Measurements from ENCODE around the gene PDK1.

Gene PDK1

DNA sequence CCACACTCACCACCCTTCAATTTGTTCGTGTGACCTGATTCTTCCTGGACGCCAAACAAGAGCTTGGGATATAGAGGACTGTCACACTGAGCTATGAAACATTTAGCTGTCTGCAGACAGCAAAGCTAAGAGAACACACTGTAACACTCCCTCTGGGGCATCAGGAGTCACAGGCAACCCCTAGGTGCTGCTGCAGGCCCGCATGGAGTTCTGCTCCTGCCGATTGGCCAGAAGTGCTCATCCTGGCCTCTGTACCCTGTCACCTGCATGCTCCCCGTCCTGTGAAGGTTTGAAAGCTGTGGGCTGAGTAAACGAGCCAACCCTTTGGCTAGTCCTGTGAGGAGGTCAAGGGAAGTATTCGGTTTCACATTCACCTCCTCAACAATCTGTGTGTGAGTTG, 73.7 kb downstream of the PDK1 start:
- H3K9me3 ChIP-seq (ENCODE audit: severe bottlenecking): no peaks in the 10 kb centered on the region
- H3K4me3 ChIP-seq (ENCODE audit: low read depth, low read length): no peak overlapping the region
- H3K36me3 ChIP-seq: no peaks in the 10 kb centered on the region
- no peak overlapping the region for H3K27ac ChIP-seq
- TF ChIP-seq, protein P1, sequence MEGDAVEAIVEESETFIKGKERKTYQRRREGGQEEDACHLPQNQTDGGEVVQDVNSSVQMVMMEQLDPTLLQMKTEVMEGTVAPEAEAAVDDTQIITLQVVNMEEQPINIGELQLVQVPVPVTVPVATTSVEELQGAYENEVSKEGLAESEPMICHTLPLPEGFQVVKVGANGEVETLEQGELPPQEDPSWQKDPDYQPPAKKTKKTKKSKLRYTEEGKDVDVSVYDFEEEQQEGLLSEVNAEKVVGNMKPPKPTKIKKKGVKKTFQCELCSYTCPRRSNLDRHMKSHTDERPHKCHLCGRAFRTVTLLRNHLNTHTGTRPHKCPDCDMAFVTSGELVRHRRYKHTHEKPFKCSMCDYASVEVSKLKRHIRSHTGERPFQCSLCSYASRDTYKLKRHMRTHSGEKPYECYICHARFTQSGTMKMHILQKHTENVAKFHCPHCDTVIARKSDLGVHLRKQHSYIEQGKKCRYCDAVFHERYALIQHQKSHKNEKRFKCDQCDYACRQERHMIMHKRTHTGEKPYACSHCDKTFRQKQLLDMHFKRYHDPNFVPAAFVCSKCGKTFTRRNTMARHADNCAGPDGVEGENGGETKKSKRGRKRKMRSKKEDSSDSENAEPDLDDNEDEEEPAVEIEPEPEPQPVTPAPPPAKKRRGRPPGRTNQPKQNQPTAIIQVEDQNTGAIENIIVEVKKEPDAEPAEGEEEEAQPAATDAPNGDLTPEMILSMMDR (IDR thresholded peaks at IDR 0.05; ENCODE audit: low read depth, low read length): no peak
- H3K27me3 ChIP-seq (ENCODE audit: insufficient read depth, low read depth, severe bottlenecking): no peaks in the 10 kb centered on the region
- DNase-seq: no peak

DNA sequence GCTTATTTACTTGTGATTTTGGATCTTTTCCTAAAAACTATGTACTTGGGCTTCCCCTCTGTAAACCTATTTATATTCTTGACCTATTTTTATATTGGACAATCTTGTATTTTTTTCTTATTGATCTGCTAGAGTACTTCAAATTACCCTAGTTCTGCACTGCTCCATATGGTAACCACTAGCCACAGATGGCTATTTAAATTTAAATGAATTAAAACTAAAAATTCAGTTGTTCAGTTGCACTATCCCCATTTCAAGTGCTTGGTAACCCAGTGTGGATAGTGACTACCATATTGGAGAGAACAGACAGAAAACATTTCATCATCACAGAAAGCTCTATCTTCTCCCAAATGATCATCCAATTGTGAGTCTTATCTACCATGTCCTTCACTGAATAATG, 74.3 kb downstream of the PDK1 start:
- H3K36me3 ChIP-seq: no peaks in the 10 kb centered on the region
- TF ChIP-seq, protein P1 (IDR thresholded peaks at IDR 0.05; ENCODE audit: low read depth, low read length): no peak

DNA sequence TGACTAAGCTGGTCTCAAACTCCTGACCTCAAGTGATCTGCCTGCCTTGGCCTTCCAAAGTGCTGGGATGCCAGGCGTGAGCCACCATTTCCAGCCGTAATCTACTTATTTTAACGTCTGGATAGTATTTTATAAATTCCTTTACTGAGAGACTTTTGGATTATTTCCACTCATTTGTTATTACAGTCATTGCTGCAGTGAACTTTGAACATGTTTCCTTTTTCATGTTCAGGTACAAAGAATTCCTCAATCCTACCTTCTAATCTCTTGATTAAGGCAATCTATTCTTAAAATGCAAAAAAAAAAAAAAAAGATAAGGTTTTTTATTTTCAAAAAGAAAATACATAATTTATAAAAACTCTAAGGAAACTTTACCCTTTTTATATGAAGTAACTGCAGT, 78.6 kb downstream of the PDK1 start:
- no peaks in the 10 kb centered on the region for H3K27me3 ChIP-seq (ENCODE audit: insufficient read depth, low read depth, severe bottlenecking)
- H3K36me3 ChIP-seq: no peaks in the 10 kb centered on the region
- DNase-seq: no peak
- no peak overlapping the region for H3K27ac ChIP-seq
- no peaks in the 10 kb centered on the region for H3K9me3 ChIP-seq (ENCODE audit: severe bottlenecking)
- no peak overlapping the region for H3K4me3 ChIP-seq (ENCODE audit: low read depth, low read length)
- TF ChIP-seq, protein P1 (IDR thresholded peaks at IDR 0.05; ENCODE audit: low read depth, low read length): no peak

More for the DNA sequence above, 74.3 kb downstream of the PDK1 start:
- Histone ChIP-seq H3K27ac (no peak overlapping the region), H3K4me3 (ENCODE audit: low read depth, low read length) (no peak overlapping the region), H3K9me3 (ENCODE audit: severe bottlenecking) (no peaks in the 10 kb centered on the region), H3K27me3 (ENCODE audit: insufficient read depth, low read depth, severe bottlenecking) (no peaks in the 10 kb centered on the region)
- no peak for DNase-seq

DNA sequence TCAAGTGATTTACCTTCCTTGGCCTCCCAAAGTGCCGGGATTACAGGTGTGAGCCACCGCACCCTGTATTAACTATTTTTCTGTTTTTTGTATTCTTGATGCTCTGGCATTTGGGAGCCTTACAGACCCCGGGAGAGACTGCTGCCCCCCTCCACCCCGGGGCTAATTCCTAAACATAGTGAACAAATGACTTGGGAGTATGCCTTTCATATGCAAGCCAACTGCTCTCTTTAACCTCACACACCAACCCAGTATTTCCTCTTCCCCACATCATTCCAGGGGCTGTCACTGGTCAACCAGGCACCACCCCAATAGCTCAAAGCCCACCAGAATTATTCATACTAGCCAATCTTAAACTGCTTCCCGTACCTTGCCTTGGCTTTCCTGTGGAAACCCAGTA, 79.7 kb downstream of the PDK1 start:
- DNase-seq: no peak
- H3K4me3 ChIP-seq (ENCODE audit: low read depth, low read length): no peak overlapping the region
- H3K27ac ChIP-seq: no peak overlapping the region
- H3K36me3 ChIP-seq: no peaks in the 10 kb centered on the region
- no peaks in the 10 kb centered on the region for H3K9me3 ChIP-seq (ENCODE audit: severe bottlenecking)
- TF ChIP-seq, protein P1 (IDR thresholded peaks at IDR 0.05; ENCODE audit: low read depth, low read length): no peak
- H3K27me3 ChIP-seq (ENCODE audit: insufficient read depth, low read depth, severe bottlenecking): no peaks in the 10 kb centered on the region

DNA sequence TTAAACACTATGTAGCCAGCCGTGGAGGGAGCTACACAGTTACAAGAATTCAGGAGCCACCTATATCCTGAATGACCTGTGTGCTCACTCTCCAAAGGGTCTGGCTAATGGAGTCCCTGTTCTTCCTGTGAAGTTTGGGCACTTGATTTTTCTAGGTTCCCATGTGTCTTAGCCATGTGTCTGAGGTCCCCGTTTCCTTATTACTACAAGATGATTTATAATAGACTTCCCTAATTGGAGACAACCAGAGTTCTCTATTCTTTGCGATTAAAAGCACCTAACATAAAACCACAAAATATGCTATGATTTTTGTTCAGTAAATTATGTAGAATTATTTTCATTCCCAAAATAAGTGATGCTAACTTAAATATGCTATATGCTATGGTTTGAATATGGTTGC, 83.4 kb downstream of the PDK1 start:
- Histone ChIP-seq H3K4me3 (ENCODE audit: low read depth, low read length) (no peak overlapping the region), H3K27me3 (ENCODE audit: insufficient read depth, low read depth, severe bottlenecking) (no peaks in the 10 kb centered on the region), H3K36me3 (no peaks in the 10 kb centered on the region), H3K27ac (no peak overlapping the region), H3K9me3 (ENCODE audit: severe bottlenecking) (no peaks in the 10 kb centered on the region)
- TF ChIP-seq, protein P1 (IDR thresholded peaks at IDR 0.05; ENCODE audit: low read depth, low read length): no peak
- no peak for DNase-seq

DNA sequence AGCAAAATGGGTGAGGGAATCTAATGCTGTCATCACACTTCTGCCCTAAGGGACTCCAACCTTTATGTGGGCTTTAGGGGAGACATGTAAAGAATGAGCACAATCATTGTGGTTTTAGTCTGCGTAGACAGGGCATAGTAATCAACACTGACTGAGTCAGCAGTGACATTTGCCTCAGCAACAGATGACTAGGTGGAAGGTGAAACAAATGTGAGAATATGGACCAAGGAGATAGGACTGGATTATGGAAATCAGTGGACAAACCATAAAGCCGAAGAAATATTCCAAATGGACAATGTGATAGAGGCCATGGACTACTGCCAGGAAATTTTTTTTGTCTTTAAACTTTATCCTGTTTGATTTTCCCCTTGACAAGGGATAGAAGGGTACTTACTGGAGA, 83.9 kb downstream of the PDK1 start:
- Histone ChIP-seq H3K36me3 (no peaks in the 10 kb centered on the region), H3K4me3 (ENCODE audit: low read depth, low read length) (no peak overlapping the region), H3K27me3 (ENCODE audit: insufficient read depth, low read depth, severe bottlenecking) (no peaks in the 10 kb centered on the region), H3K9me3 (ENCODE audit: severe bottlenecking) (no peaks in the 10 kb centered on the region), H3K27ac (no peak overlapping the region)
- TF ChIP-seq, protein P1 (IDR thresholded peaks at IDR 0.05; ENCODE audit: low read depth, low read length): no peak
- no peak for DNase-seq
